Measurements from ENCODE around the gene NRIP1.
"Not testable (repeated sequence)": the region's sequence is repeated elsewhere in the genome, so short reads cannot be mapped to it uniquely, and the experiment has no call there.

Gene NRIP1

GRCh38 chr21:15037095-15037899 lies 27.5 kb downstream of the NRIP1 start:
- no peak for DNase-seq

GRCh38 chr21:15036189-15036588 lies 28.6 kb downstream of the NRIP1 start:
- no peak for DNase-seq

- no peak for DNase-seq
Measured at GRCh38 chr21:15034126-15034853, 30.5 kb downstream of the NRIP1 start.

GRCh38 chr21:15031790-15032357 lies 32.9 kb downstream of the NRIP1 start:
- no peak for DNase-seq

- DNase-seq = not testable (repeated sequence)
Measured at GRCh38 chr21:15031362-15031761, 33.4 kb downstream of the NRIP1 start.

- DNase-seq = not testable (repeated sequence)
Measured at GRCh38 chr21:15030861-15031260, 33.9 kb downstream of the NRIP1 start.

GRCh38 chr21:15029077-15029476 lies 35.7 kb downstream of the NRIP1 start:
- no peak for DNase-seq

GRCh38 chr21:15028186-15028585 lies 36.6 kb downstream of the NRIP1 start:
- peak; percentile 46 for DNase-seq

GRCh38 chr21:15027056-15027455 lies 37.7 kb downstream of the NRIP1 start:
- DNase-seq = no peak

GRCh38 chr21:15026370-15026769 lies 38.4 kb downstream of the NRIP1 start:
- no peak for DNase-seq

- no peak for DNase-seq
Measured at GRCh38 chr21:15023776-15024175, 41.0 kb downstream of the NRIP1 start.

- DNase-seq = no peak
Measured at GRCh38 chr21:15022608-15023261, 42.1 kb downstream of the NRIP1 start.

- DNase-seq = no peak
Measured at GRCh38 chr21:15020797-15021196, 44.0 kb downstream of the NRIP1 start.

GRCh38 chr21:15018382-15018781 lies 46.4 kb downstream of the NRIP1 start:
- no peak for DNase-seq

- DNase-seq = no peak
Measured at GRCh38 chr21:15015622-15016471, 49.0 kb downstream of the NRIP1 start.

GRCh38 chr21:15014221-15014620 lies 50.6 kb downstream of the NRIP1 start:
- DNase-seq = peak; percentile 33

- DNase-seq = no peak
Measured at GRCh38 chr21:15011967-15012366, 52.8 kb downstream of the NRIP1 start.

GRCh38 chr21:15010645-15011044 lies 54.2 kb downstream of the NRIP1 start:
- DNase-seq = peak; percentile 25

- no peak for DNase-seq
Measured at GRCh38 chr21:15009837-15010363, 54.9 kb downstream of the NRIP1 start.

GRCh38 chr21:15007716-15008296 lies 57.0 kb downstream of the NRIP1 start:
- DNase-seq = no peak

- no peak for DNase-seq
Measured at GRCh38 chr21:15006594-15007230, 58.1 kb downstream of the NRIP1 start.
